Central memory CD4-positive, alpha-beta T cell (primary cell): ENCODE results near the gene TMEM208.

ENCODE experiments used
- DNase-seq: peaks from one replicate; pipeline ENCODE4 v3.0.0; 2022

TMEM208 gene

GRCh38 chr16:67237396-67238277 is 10.7 kb downstream of the TMEM208 start:
- DNase-seq: no peak

- no peak for DNase-seq
Observed at GRCh38 chr16:67238278-67238575, 11.3 kb downstream of the TMEM208 start.

- no peak for DNase-seq
Observed at GRCh38 chr16:67238806-67239470, 12.0 kb downstream of the TMEM208 start.

GRCh38 chr16:67240506-67240905 is 13.6 kb downstream of the TMEM208 start:
- DNase-seq: no peak

GRCh38 chr16:67241008-67241900 is 14.3 kb downstream of the TMEM208 start:
- DNase-seq: no peak

- DNase-seq: no peak
Observed at GRCh38 chr16:67242138-67242730, 15.3 kb downstream of the TMEM208 start.

- no peak for DNase-seq
Observed at GRCh38 chr16:67243481-67243880, 16.6 kb downstream of the TMEM208 start.

- peak; percentile 77 for DNase-seq
Observed at GRCh38 chr16:67244387-67245185, 17.7 kb downstream of the TMEM208 start.

- DNase-seq: no peak
Observed at GRCh38 chr16:67245186-67245585, 18.3 kb downstream of the TMEM208 start.

- DNase-seq: no peak
Observed at GRCh38 chr16:67245674-67246080, 18.7 kb downstream of the TMEM208 start.

GRCh38 chr16:67246081-67246755 is 19.3 kb downstream of the TMEM208 start:
- DNase-seq: no peak

GRCh38 chr16:67246756-67247191 is 19.8 kb downstream of the TMEM208 start:
- peak; percentile 31 for DNase-seq

GRCh38 chr16:67247192-67248072 is 20.5 kb downstream of the TMEM208 start, which contains the start of gene FHOD1:
TSS of gene FHOD1 (minus strand) at chr16:67247481. CDS start at chr16:67247410, 71 bp downstream.
- DNase-seq: peak; percentile 93

- no peak for DNase-seq
Observed at GRCh38 chr16:67248073-67248400, 21.1 kb downstream of the TMEM208 start.

GRCh38 chr16:67248401-67249177 is 21.7 kb downstream of the TMEM208 start, which contains the start of gene SLC9A5:
TSS of gene SLC9A5 (plus strand) at chr16:67248979. CDS start at chr16:67249015, 36 bp downstream.
- DNase-seq: no peak

- no peak for DNase-seq
Observed at GRCh38 chr16:67249178-67250044, 22.5 kb downstream of the TMEM208 start.

- no peak for DNase-seq
Observed at GRCh38 chr16:67250045-67250327, 23.1 kb downstream of the TMEM208 start.
